ENCODE data around the gene KIF19. TPM values are rescaled to one million over a fixed set of nuclear protein-coding genes. Genes with fewer than 3 reads are reported as not detected.
A peak's percentile ranks its signal among the peaks of the same experiment; 100 is the strongest.

Gene KIF19
- total and polyA plus RNA-seq, 8 donors: 0.22 to 13.5 (median 0.64) TPM

DNA sequence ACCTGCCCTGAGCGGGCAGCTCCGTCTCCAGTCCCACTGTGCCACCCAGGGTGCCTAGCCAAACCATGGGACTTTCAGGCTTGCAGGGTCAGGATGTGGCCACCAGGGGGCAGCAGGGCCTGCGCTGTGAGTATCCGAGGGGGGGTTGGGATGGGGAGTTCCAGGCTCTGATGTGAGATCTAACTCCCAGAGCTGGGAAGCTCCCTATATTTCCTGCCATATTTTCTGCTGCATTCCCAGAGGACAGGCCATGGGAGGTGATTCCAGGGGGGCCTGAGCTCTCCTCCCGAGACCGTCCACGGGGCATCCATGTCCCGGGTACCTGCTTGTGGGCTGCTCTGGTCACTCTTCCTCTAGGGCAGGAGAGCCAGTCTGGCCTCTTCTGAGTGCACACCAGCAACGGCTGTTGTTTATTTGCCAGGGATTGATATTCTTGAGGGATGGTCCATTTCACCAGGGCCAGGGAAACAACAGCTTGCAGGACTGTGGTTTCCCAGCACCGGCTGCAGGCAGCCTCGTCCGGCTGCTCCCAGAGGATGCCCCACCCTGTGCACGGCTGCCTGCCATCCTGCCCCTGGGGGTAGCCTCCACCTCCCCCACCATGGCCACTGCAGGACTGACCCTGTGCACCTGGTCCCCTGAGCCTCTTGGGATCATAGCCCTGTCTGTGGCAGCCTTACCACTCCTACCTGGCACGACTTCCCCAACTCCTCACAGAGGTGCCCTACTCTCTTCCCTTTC lies 42.5 kb downstream of the KIF19 start:
- intact Hi-C loops (cut with DNase I): no loop called here
- no peak overlapping the region for H3K4me3 ChIP-seq
- TF ChIP-seq, protein P1, sequence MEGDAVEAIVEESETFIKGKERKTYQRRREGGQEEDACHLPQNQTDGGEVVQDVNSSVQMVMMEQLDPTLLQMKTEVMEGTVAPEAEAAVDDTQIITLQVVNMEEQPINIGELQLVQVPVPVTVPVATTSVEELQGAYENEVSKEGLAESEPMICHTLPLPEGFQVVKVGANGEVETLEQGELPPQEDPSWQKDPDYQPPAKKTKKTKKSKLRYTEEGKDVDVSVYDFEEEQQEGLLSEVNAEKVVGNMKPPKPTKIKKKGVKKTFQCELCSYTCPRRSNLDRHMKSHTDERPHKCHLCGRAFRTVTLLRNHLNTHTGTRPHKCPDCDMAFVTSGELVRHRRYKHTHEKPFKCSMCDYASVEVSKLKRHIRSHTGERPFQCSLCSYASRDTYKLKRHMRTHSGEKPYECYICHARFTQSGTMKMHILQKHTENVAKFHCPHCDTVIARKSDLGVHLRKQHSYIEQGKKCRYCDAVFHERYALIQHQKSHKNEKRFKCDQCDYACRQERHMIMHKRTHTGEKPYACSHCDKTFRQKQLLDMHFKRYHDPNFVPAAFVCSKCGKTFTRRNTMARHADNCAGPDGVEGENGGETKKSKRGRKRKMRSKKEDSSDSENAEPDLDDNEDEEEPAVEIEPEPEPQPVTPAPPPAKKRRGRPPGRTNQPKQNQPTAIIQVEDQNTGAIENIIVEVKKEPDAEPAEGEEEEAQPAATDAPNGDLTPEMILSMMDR (IDR thresholded peaks at IDR 0.05): peak; percentile 89 to 94 (median 90)

DNA sequence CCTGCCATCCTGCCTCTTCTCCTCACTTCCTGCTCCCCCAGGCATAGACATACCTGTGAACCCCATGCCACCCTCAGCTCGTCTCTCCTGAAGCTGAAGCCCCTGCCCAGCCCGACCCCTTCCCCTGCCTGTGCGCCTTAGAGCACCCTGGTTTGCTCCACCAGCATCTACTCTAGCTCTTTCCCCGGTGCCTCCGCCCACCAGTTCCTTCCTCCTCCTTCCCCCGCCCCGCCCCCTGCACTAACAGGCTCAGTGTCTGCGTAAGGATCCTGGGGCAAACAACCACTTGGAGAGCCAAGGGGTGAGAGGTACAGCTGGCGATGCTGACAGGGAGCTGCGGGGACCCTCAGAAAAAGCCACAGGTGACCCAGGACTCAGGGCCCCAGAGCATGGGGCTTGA lies 43.2 kb downstream of the KIF19 start:
- peaks cover 0 to 8% (median 3%) of the 10 kb centered on the region in 3 donors for H3K4me1 ChIP-seq
- intact Hi-C loops (cut with DNase I): no loop called here
- H3K36me3 ChIP-seq: no peaks in the 10 kb centered on the region
- FAIRE-seq: no peak
- peak in 3 of 4 donors; percentile 26 to 62 (median 61) for ATAC-seq
- no peak for DNase-seq
- 52 to 66% methylated on average over 10 of the region's 10 CpGs for WGBS, 2 donors
- no peak overlapping the region for H3K27ac ChIP-seq
- no peaks in the 10 kb centered on the region for H3K27me3 ChIP-seq
- no peak overlapping the region for H3K4me3 ChIP-seq
- TF ChIP-seq, protein P1 (IDR thresholded peaks at IDR 0.05): no peak
- H3K9me3 ChIP-seq: no peaks in the 10 kb centered on the region

More for the DNA sequence above, 42.5 kb downstream of the KIF19 start:
- ATAC-seq (peak; percentile 81 to 95 (median 89)), DNase-seq (peak; percentile 56 to 88 (median 72)), FAIRE-seq (no peak)
- 15 to 18% methylated on average over 14 of the region's 14 CpGs for WGBS, 2 donors
- no peak overlapping the region for H3K27ac ChIP-seq
- no peaks in the 10 kb centered on the region for H3K36me3 ChIP-seq
- peaks cover 0 to 5% (median 0%) of the 10 kb centered on the region in 3 donors for H3K4me1 ChIP-seq
- H3K9me3 ChIP-seq: no peaks in the 10 kb centered on the region
- no peaks in the 10 kb centered on the region for H3K27me3 ChIP-seq

GRCh38 chr17:74369665-74370490 lies 43.9 kb downstream of the KIF19 start:
- Histone ChIP-seq H3K4me1 (peaks cover 0 to 8% (median 3%) of the 10 kb centered on the region in 3 donors), H3K4me3 (no peak overlapping the region), H3K9me3 (no peaks in the 10 kb centered on the region), H3K27ac (no peak overlapping the region), H3K36me3 (no peaks in the 10 kb centered on the region), H3K27me3 (no peaks in the 10 kb centered on the region)
- FAIRE-seq (no peak), DNase-seq (no peak), ATAC-seq (no peak)
- intact Hi-C loops (cut with DNase I): no loop called here
- WGBS, 2 donors: 74 to 88% methylated on average over 15 to 17 of the region's 17 CpGs
- TF ChIP-seq, protein P1 (IDR thresholded peaks at IDR 0.05): no peak

- Histone ChIP-seq H3K27me3 (no peaks in the 10 kb centered on the region), H3K36me3 (no peaks in the 10 kb centered on the region), H3K27ac (no peak overlapping the region), H3K4me3 (no peak overlapping the region), H3K9me3 (no peaks in the 10 kb centered on the region), H3K4me1 (peaks cover 0 to 8% (median 3%) of the 10 kb centered on the region in 3 donors)
- no peak for DNase-seq
- intact Hi-C loops (cut with DNase I): no loop called here
- FAIRE-seq: no peak
- 83 to 92% methylated on average over 26 of the region's 26 CpGs for WGBS, 2 donors
- TF ChIP-seq, protein P1 (IDR thresholded peaks at IDR 0.05): no peak
- no peak for ATAC-seq
Observed at GRCh38 chr17:74371653-74372147, 45.7 kb downstream of the KIF19 start.

Data from pancreas (tissue), 10 donors.